Epithelial cell of umbilical artery (primary cell): ENCODE data around the gene MAGEB4. TPM values are rescaled to one million over a fixed set of nuclear protein-coding genes. Genes with fewer than 3 reads are reported as not detected.

Source experiments
- total RNA-seq: library from RNA; depleted of rRNA; stranded (reverse); fragments of >200 nt; gene quantifications from 2 replicates; pipeline ENCODE4 v1.2.3, GENCODE V29; 2014

The MAGEB4 gene, protein sequence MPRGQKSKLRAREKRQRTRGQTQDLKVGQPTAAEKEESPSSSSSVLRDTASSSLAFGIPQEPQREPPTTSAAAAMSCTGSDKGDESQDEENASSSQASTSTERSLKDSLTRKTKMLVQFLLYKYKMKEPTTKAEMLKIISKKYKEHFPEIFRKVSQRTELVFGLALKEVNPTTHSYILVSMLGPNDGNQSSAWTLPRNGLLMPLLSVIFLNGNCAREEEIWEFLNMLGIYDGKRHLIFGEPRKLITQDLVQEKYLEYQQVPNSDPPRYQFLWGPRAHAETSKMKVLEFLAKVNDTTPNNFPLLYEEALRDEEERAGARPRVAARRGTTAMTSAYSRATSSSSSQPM
- not detected in 2 replicates for total RNA-seq

DNA sequence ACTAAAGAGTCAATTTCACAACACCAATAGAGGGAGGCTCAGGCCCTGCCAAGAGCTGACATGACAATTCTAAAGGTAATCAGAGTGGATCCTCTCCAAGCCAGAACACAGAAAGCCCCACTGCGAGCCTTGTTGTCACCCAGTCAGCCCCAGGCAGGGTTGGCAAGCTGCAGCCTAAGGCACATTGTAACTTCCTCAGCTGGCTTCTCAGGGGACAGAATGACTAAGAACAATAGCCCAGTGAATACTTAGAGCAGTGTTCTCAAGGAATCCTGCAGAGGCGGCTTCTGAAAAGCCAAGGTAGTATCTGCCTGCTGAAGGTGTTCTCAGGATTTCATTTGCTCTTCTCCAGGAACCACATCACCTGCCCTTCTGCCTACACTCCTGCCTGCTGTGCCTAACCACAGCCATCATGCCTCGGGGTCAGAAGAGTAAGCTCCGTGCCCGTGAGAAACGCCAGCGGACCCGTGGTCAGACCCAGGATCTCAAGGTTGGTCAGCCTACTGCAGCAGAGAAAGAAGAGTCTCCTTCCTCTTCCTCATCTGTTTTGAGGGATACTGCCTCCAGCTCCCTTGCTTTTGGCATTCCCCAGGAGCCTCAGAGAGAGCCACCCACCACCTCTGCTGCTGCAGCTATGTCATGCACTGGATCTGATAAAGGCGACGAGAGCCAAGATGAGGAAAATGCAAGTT is at the start of gene MAGEB4:
Gene MAGEB4 (plus strand): TSS at position 277 of the 692 bp plus-strand sequence. CDS start 136 bp downstream, at position 413.

GRCh38 chrX:30215357-30215843 is 26.4 kb upstream of the MAGEB4 start, which contains the start of gene MAGEB2:
MAGEB2 (plus strand) TSS chrX:30215563; CDS start chrX:30218581, 3,018 bp downstream.

GRCh38 chrX:30230395-30230794 is 11.4 kb upstream of the MAGEB4 start, which contains the start of gene MAGEB3:
MAGEB3 (plus strand) TSS chrX:30230657; CDS start chrX:30235925, 5,268 bp downstream.

GRCh38 chrX:30246769-30247489 is 5.1 kb downstream of the MAGEB4 start, which contains the start of gene MAGEB1:
MAGEB1 (plus strand) TSS chrX:30247146; CDS start chrX:30250494, 3,348 bp downstream.

Other genes with a start within 250 kb of the MAGEB4 start
- not detected in 2 replicates for gene MAGEB2, start 26.4 kb upstream of the MAGEB4 start, total RNA-seq
- not detected in 2 replicates for gene MAGEB3, start 11.3 kb upstream of the MAGEB4 start, total RNA-seq
- gene MAGEB1, start 5.1 kb downstream of the MAGEB4 start, total RNA-seq = not detected in 2 replicates
- gene NR0B1, start 67.4 kb downstream of the MAGEB4 start, total RNA-seq = under 0.01 TPM in 1 of 2 replicates, not detected in the other